Liver (tissue), 9 donors: ENCODE data around the gene PLCB1. TPM values are rescaled to one million over a fixed set of nuclear protein-coding genes. Genes with fewer than 3 reads are reported as not detected.

Source experiments
- DNase-seq: peaks from one replicate; pipeline ENCODE4 v3.0.0-alpha.2; 2017; ENCODE audit warnings: low spot score
- H3K27ac ChIP-seq, 2 donors: one replicate each; pipeline ENCODE4 v1.7.0; 2013; ENCODE audit warnings: inconsistent platforms in 2 of 2, low read length in 2 of 2, control low read depth in 1 of 2, low read depth in 1 of 2, mild to moderate bottlenecking in 1 of 2
- H3K27me3 ChIP-seq, 4 donors: one replicate each; pipeline versions ENCODE4 v1.6.1 to v1.7.0; 2013; ENCODE audit warnings: low read length in 3 of 4, inconsistent platforms in 1 of 4, mild to moderate bottlenecking in 1 of 4, moderate library complexity in 1 of 4; ENCODE audit not compliant: control insufficient read depth in 4 of 4, insufficient read depth in 4 of 4
- H3K36me3 ChIP-seq, 4 donors: one replicate each; pipeline versions ENCODE4 v1.6.1 to v1.7.0; 2013; ENCODE audit warnings: low read length in 3 of 4, mild to moderate bottlenecking in 3 of 4, low read depth in 1 of 4, moderate library complexity in 1 of 4; ENCODE audit not compliant: control insufficient read depth in 4 of 4, insufficient read depth in 3 of 4
- H3K4me1 ChIP-seq, 4 donors: one replicate each; pipeline versions ENCODE4 v1.6.1 to v1.7.0; 2013; ENCODE audit warnings: low read length in 3 of 4, mild to moderate bottlenecking in 3 of 4, moderate library complexity in 1 of 4; ENCODE audit not compliant: control insufficient read depth in 4 of 4, insufficient read depth in 4 of 4
- H3K4me3 ChIP-seq, 3 donors: one replicate each; pipeline versions ENCODE4 v1.6.1 to v1.7.0; 2013; ENCODE audit warnings: low read length in 3 of 3, control low read depth in 1 of 3, low read depth in 1 of 3, mild to moderate bottlenecking in 1 of 3
- H3K9ac ChIP-seq, 2 donors: one replicate each; pipeline ENCODE4 v1.7.0; 2013; ENCODE audit warnings: low read length in 2 of 2, mild to moderate bottlenecking in 2 of 2, moderate library complexity in 2 of 2, control low read depth in 1 of 2, low read depth in 1 of 2
- H3K9me3 ChIP-seq, 4 donors: one replicate each; pipeline versions ENCODE4 v1.6.1 to v1.7.0; 2013; ENCODE audit warnings: low read length in 3 of 4; ENCODE audit not compliant: control insufficient read depth in 4 of 4
- CTCF ChIP-seq: fragments of 150-350 bp; IDR thresholded peaks from 2 replicates; pipeline ENCODE4 v1.5.1; 2017; ENCODE audit warnings: improper control_type of control experiment, low read depth, low read length; ENCODE audit not compliant: missing input control
- FOXA1 ChIP-seq: IDR thresholded peaks from 2 replicates; pipeline ENCODE4 v1.6.1; 2016; ENCODE audit warnings: antibody characterized with exemption
- FOXA2 ChIP-seq: IDR thresholded peaks from 2 replicates; pipeline ENCODE4 v1.6.1; 2016; ENCODE audit warnings: antibody characterized with exemption
- HNF4A ChIP-seq, 2 donors: conservative IDR thresholded peaks; 2 replicates each; pipeline ENCODE4 v1.6.1; 2016; ENCODE audit warnings: antibody characterized with exemption in 2 of 2, mild to moderate bottlenecking in 2 of 2
- HNF4G ChIP-seq: IDR thresholded peaks from 2 replicates; pipeline ENCODE4 v1.6.1; 2016; ENCODE audit warnings: antibody characterized with exemption
- JUND ChIP-seq, 2 donors: IDR thresholded peaks; 2 replicates each; pipeline ENCODE4 v1.6.1; 2016; ENCODE audit warnings: antibody characterized with exemption in 2 of 2
- MAX ChIP-seq: IDR thresholded peaks from 2 replicates; pipeline ENCODE4 v1.6.1; 2016; ENCODE audit warnings: antibody characterized with exemption
- NR2F2 ChIP-seq: IDR thresholded peaks from 2 replicates; pipeline ENCODE4 v1.6.1; 2016; ENCODE audit warnings: antibody characterized with exemption
- REST ChIP-seq: IDR thresholded peaks from 2 replicates; pipeline ENCODE4 v1.6.1; 2016; ENCODE audit warnings: antibody characterized with exemption, mild to moderate bottlenecking
- RXRA ChIP-seq, 2 donors: IDR thresholded peaks; 2 replicates each; pipeline ENCODE4 v1.6.1; 2017 to 2018; ENCODE audit warnings: antibody characterized with exemption in 2 of 2, mild to moderate bottlenecking in 1 of 2
- SP1 ChIP-seq: IDR thresholded peaks from 2 replicates; pipeline ENCODE4 v1.6.1; 2018; ENCODE audit warnings: antibody characterized with exemption, mild to moderate bottlenecking
- TAF1 ChIP-seq: conservative IDR thresholded peaks from 2 replicates; pipeline ENCODE4 v1.6.1; 2016; ENCODE audit warnings: antibody characterized with exemption, mild to moderate bottlenecking
- YY1 ChIP-seq: IDR thresholded peaks from 2 replicates; pipeline ENCODE4 v1.6.1; 2016; ENCODE audit warnings: antibody characterized with exemption, mild to moderate bottlenecking
- WGBS: extraction: QIAGEN DNeasy Blood & Tissue Kit; methylation state at CpG from one replicate; pipeline ENCODE4 v1.1.7; 2013; 5-methylcytosine and 5-hydroxymethylcytosine counted together
- polyA plus RNA-seq, 2 donors: library from polyadenylated mRNA; stranded (reverse) in 1 of 2; unstranded in 1 of 2; fragments of 200-250 nt in 1 of 2; fragments of >200 nt in 1 of 2; fragmentation: Nextera tagmentation in 1 of 2; extraction: Ambion mirVana in 1 of 2; gene quantifications; one replicate each; pipeline versions ENCODE4 v1.2.1 to v1.2.3, GENCODE V29; 2013 to 2015
- total RNA-seq, 2 donors: library from RNA; depleted of rRNA; stranded (reverse); fragments of >200 nt; gene quantifications; one replicate each; pipeline ENCODE4 v1.2.3, GENCODE V29; 2014
- TF ChIP-seq, protein P1 (sequence below): IDR thresholded peaks from 2 replicates; pipeline ENCODE4 v1.6.1; 2016; ENCODE audit warnings: antibody characterized with exemption
- TF ChIP-seq, protein P2 (sequence below): IDR thresholded peaks from 2 replicates; pipeline ENCODE4 v1.6.1; 2016; ENCODE audit warnings: antibody characterized with exemption
- donor health status: healthy.
- donor health status: healthy.
- donor health status: healthy.
- donor health status: healthy.
- donor health status: healthy.

PLCB1 gene
- total and polyA plus RNA-seq, 4 donors: 3.7 to 13.5 (median 5.9) TPM

DNA sequence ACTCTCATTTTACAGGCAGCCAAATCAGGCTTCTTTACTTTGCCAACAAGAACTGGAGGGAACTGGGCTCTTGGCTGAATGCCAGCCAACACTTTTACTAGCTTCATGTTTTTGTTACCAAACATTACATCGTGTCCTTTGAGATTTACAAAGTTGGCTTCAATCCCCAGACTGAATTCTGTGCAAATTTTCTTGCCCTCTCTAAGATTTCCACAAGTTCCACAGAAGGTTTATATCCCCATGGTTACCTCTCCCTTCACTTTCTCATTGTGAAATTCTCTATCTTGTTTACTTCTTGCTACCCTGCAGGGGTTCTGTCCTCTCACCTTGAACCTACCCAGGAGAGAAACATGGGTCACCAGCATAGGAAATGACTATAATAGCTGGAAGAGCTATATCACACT, 37.6 kb upstream of the PLCB1 start:
- Histone ChIP-seq H3K9ac (no peak overlapping the region), H3K36me3 (no peaks in the 10 kb centered on the region), H3K4me1 (peaks cover 2 to 14% (median 7%) of the 10 kb centered on the region in 4 donors), H3K4me3 (no peak overlapping the region), H3K27ac (peak overlapping the region; percentile 20 to 42), H3K9me3 (no peaks in the 10 kb centered on the region), H3K27me3 (no peaks in the 10 kb centered on the region)
- 3% methylated on average over 1 of the region's 1 CpG for WGBS
- DNase-seq: no peak
- peak; percentile 70 for TF ChIP-seq NR2F2
- TF ChIP-seq REST: no peak
- TF ChIP-seq TAF1: peak; percentile 27
- no peak for TF ChIP-seq HNF4G
- no peak for TF ChIP-seq SP1
- TF ChIP-seq, protein P1, sequence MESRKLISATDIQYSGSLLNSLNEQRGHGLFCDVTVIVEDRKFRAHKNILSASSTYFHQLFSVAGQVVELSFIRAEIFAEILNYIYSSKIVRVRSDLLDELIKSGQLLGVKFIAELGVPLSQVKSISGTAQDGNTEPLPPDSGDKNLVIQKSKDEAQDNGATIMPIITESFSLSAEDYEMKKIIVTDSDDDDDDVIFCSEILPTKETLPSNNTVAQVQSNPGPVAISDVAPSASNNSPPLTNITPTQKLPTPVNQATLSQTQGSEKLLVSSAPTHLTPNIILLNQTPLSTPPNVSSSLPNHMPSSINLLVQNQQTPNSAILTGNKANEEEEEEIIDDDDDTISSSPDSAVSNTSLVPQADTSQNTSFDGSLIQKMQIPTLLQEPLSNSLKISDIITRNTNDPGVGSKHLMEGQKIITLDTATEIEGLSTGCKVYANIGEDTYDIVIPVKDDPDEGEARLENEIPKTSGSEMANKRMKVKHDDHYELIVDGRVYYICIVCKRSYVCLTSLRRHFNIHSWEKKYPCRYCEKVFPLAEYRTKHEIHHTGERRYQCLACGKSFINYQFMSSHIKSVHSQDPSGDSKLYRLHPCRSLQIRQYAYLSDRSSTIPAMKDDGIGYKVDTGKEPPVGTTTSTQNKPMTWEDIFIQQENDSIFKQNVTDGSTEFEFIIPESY: no peak
- no peak for TF ChIP-seq CTCF
- TF ChIP-seq HNF4A (conservative IDR thresholded peaks at IDR 0.05): peak in 1 of 2 donors; percentile 32
- TF ChIP-seq YY1: peak; percentile 33
- no peak for TF ChIP-seq FOXA2

GRCh38 chr20:8094850-8095249, 37.2 kb upstream of the PLCB1 start:
- no peak overlapping the region for H3K9ac ChIP-seq
- 11% methylated on average over 2 of the region's 2 CpGs for WGBS
- no peaks in the 10 kb centered on the region for H3K9me3 ChIP-seq
- H3K27ac ChIP-seq: peak overlapping the region in 1 of 2 donors; percentile 42
- no peak overlapping the region for H3K4me3 ChIP-seq
- TF ChIP-seq FOXA1 (peak; percentile 47), SP1 (peak; percentile 45), RXRA (IDR thresholded peaks at IDR 0.05) (peak; percentile 59 to 61), YY1 (peak; percentile 3), MAX (no peak), HNF4A (conservative IDR thresholded peaks at IDR 0.05) (peak in 1 of 2 donors; percentile 23), JUND (IDR thresholded peaks at IDR 0.05) (peak in 1 of 2 donors; percentile 14), FOXA2 (peak; percentile 7)
- TF ChIP-seq, protein P2, sequence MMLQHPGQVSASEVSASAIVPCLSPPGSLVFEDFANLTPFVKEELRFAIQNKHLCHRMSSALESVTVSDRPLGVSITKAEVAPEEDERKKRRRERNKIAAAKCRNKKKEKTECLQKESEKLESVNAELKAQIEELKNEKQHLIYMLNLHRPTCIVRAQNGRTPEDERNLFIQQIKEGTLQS: no peak
- peaks cover 2 to 14% (median 7%) of the 10 kb centered on the region in 4 donors for H3K4me1 ChIP-seq
- H3K36me3 ChIP-seq: no peaks in the 10 kb centered on the region
- no peak for DNase-seq
- peaks cover 0 to 2% (median 0%) of the 10 kb centered on the region in 4 donors for H3K27me3 ChIP-seq
